Calu3 (cell line): ENCODE measurements around the gene CNRIP1. TPM values are rescaled to one million over a fixed set of nuclear protein-coding genes. Genes with fewer than 3 reads are reported as not detected.

Source experiments
- Bru-seq: library from RNA; stranded (reverse); fragments of 400-500 nt; gene quantifications from one replicate; lab custom pipeline; 2021; lab: Mats Ljungman, UMichigan
- BruChase-seq, 2 experiments: library from RNA; stranded (reverse); fragments of 400-500 nt; gene quantifications; one replicate each; lab custom pipeline; 2021; lab: Mats Ljungman, UMichigan
- BruUV-seq: library from RNA; stranded (reverse); fragments of 400-500 nt; replicated peaks from 2 replicates; lab custom pipeline; 2021; lab: Mats Ljungman, UMichigan
- CTCF ChIA-PET: fragments of 300-600 bp; sonication (Branson Sonifier 250); formaldehyde crosslinking; loops from one replicate; lab custom pipeline; 2022; ENCODE audit warnings: antibody characterized with exemption; lab: Charles Lee
- DNase-seq: peaks from one replicate; pipeline ENCODE4 v3.0.0; 2022
- H3K27ac Mint-ChIP-seq: one replicate; pipeline ENCODE4 v1.8.0; 2022; ENCODE audit warnings: mixed read lengths; ENCODE audit not compliant: unreplicated experiment
- H3K27me3 Mint-ChIP-seq: one replicate; pipeline ENCODE4 v1.8.0; 2022; ENCODE audit warnings: mixed read lengths; ENCODE audit not compliant: unreplicated experiment
- H3K36me3 Mint-ChIP-seq: one replicate; pipeline ENCODE4 v1.8.0; 2022; ENCODE audit warnings: mild to moderate bottlenecking, moderate library complexity, mixed read lengths; ENCODE audit not compliant: insufficient read depth, unreplicated experiment
- H3K4me1 Mint-ChIP-seq: one replicate; pipeline ENCODE4 v1.8.0; 2022; ENCODE audit warnings: mild to moderate bottlenecking, low read depth, mixed read lengths; ENCODE audit not compliant: unreplicated experiment
- H3K4me3 Mint-ChIP-seq: one replicate; pipeline ENCODE4 v1.8.0; 2022; ENCODE audit warnings: mild to moderate bottlenecking, low read depth, moderate library complexity, mixed read lengths; ENCODE audit not compliant: unreplicated experiment
- H3K9me3 Mint-ChIP-seq: one replicate; pipeline ENCODE4 v1.8.0; 2022; ENCODE audit warnings: low read depth, mixed read lengths; ENCODE audit not compliant: unreplicated experiment
- intact Hi-C: fragments of 100-400 bp; cut with micrococcal nuclease; formaldehyde crosslinking; loops from one replicate; pipeline ENCODE4 v1.10.0; 2022; ENCODE audit not compliant: unreplicated experiment
- long read RNA-seq: library from polyadenylated mRNA; stranded (forward); transcript quantifications from one replicate; pipeline ENCODE4 v2.0.0, GENCODE V29; 2022
- total RNA-seq: library from RNA; stranded (reverse); gene quantifications from 2 replicates; pipeline ENCODE4 v1.2.3, GENCODE V29; 2022
- TF ChIP-seq, protein P1 (sequence below): fragments of 200-600 bp; IDR thresholded peaks from one replicate; pipeline ENCODE4 v1.8.0; 2022; ENCODE audit warnings: antibody characterized with exemption; ENCODE audit not compliant: unreplicated experiment

The CNRIP1 gene, protein sequence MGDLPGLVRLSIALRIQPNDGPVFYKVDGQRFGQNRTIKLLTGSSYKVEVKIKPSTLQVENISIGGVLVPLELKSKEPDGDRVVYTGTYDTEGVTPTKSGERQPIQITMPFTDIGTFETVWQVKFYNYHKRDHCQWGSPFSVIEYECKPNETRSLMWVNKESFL
- total RNA-seq (not detected in 2 replicates), Bru-seq, nascent RNA (not detected), BruChase-seq, experiment 1, labeled RNA remaining after a 6-hour chase (not detected), BruChase-seq, experiment 2, labeled RNA remaining after a 2-hour chase (not detected)
- long read RNA-seq = 0 reads

DNA sequence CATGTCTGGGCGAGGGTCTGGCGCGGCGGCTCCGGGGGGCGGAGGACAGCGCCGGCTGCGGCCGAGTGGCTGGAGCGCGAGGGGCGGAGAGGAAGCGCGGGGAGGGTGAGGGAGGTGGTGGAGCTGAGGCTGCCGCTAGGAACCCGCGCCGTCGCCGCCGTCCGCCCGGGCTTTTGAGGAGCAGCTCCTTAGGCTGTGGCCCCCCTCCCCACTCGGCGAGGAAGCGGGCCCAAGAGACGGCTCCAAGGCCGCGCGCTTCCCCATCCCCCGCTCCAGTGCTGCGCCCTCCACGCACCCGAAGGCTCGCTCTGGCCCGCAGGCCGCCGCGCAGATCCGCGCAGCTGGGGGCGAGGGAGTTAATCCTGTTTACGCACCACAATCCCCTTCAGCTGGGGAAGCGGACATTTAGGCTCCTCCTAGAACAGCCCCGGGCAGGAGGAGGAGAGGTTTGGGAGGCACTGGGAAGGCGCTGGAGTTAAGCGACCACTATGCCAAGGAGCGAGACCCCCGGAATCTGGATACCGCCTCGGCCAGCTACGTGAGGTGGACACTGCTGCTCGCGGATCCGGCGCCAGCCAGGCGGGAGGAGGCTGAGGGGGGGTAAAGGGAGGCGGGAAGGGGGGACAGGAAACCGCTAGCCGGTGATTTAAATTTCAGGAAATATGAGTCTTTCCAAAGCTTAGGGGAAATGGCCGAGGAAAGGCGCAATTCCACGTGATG lies at the start of gene CNRIP1:
Gene CNRIP1 (minus strand): TSS at position 552 of the 720 bp plus-strand sequence. CDS start 549 bp downstream, at position 3.
- intact Hi-C loops = no loop called here
- Mint-ChIP-seq H3K36me3 (no peaks in the 10 kb centered on the region), H3K4me1 (no peaks in the 10 kb centered on the region), H3K27me3 (peaks cover 47% of the 10 kb centered on the region), H3K27ac (no peak within 1 kb of the TSS), H3K9me3 (no peaks in the 10 kb centered on the region), H3K4me3 (no peak within 1 kb of the TSS)
- no TSS peak for BruUV-seq
- CTCF ChIA-PET = no interaction called here
- DNase-seq = no peak
- TF ChIP-seq, protein P1, sequence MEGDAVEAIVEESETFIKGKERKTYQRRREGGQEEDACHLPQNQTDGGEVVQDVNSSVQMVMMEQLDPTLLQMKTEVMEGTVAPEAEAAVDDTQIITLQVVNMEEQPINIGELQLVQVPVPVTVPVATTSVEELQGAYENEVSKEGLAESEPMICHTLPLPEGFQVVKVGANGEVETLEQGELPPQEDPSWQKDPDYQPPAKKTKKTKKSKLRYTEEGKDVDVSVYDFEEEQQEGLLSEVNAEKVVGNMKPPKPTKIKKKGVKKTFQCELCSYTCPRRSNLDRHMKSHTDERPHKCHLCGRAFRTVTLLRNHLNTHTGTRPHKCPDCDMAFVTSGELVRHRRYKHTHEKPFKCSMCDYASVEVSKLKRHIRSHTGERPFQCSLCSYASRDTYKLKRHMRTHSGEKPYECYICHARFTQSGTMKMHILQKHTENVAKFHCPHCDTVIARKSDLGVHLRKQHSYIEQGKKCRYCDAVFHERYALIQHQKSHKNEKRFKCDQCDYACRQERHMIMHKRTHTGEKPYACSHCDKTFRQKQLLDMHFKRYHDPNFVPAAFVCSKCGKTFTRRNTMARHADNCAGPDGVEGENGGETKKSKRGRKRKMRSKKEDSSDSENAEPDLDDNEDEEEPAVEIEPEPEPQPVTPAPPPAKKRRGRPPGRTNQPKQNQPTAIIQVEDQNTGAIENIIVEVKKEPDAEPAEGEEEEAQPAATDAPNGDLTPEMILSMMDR = no peak

DNA sequence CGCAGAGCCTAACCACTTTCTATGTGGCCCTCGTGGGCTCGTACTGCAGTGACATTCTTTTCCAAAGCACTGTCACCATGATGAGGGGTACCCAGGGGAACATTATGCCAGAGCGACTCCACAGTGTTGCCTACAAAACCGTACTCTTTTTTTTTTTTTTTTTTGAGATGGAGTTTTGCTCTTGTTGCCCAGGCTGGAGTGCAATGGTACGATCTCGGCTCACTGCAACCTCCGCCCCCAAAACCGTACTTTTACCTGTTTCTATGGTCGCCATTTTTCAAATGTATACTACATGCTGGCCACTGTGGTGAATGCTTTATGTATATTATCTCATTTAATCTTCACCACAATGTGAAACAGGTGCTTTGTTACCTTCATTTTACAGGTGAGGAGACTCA lies 49.6 kb upstream of the CNRIP1 start:
- H3K27me3 Mint-ChIP-seq = peaks cover 26% of the 10 kb centered on the region
- intact Hi-C loops = no loop called here
- TF ChIP-seq, protein P1 = no peak
- no peak overlapping the region for H3K4me3 Mint-ChIP-seq
- H3K36me3 Mint-ChIP-seq = no peaks in the 10 kb centered on the region
- DNase-seq = no peak
- H3K4me1 Mint-ChIP-seq = no peaks in the 10 kb centered on the region
- no TSS peak for BruUV-seq
- no peak overlapping the region for H3K27ac Mint-ChIP-seq
- H3K9me3 Mint-ChIP-seq = no peaks in the 10 kb centered on the region
- CTCF ChIA-PET = no interaction called here

DNA sequence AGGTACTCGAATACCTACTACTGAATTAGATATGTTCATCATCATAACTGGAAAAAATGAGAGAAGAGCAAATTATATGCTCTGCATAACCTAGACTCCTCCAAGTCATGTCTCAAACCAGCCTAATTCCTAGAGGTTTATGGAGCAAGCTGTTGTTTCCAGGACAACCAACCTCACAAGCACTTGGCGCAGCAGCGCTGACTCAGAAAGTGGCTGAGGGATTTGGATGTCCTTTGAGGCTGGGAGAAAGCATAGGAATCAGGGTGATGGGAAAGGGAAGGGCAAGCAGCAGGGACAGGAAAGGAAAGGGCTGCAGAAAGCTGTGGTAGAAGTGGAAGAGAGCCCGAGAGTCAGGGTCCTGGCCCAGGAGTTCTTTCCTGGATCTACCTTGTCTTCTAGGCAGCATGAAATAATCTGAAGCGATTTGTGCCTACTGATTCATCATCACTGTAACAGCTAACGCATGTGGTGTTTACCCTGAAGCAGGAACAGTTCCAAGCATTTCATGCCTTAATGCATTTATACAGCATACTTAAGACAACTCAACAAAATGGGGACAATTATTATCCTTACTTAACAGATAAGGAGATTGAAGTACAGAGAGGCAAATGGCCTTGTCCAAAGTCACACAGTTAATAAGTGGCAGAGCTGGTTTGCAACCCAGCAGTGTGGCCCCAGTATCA lies 49.0 kb upstream of the CNRIP1 start:
- no peaks in the 10 kb centered on the region for H3K9me3 Mint-ChIP-seq
- CTCF ChIA-PET = interaction anchor here (0.6 kb wide), 1 partner anchor 19 kb away, joined by 9 read pairs; no protein-coding TSS in a partner anchor
- no peak overlapping the region for H3K4me3 Mint-ChIP-seq
- H3K36me3 Mint-ChIP-seq = no peaks in the 10 kb centered on the region
- H3K4me1 Mint-ChIP-seq = no peaks in the 10 kb centered on the region
- intact Hi-C loops = no loop called here
- no TSS peak for BruUV-seq
- H3K27ac Mint-ChIP-seq = no peak overlapping the region
- peaks cover 26% of the 10 kb centered on the region for H3K27me3 Mint-ChIP-seq
- TF ChIP-seq, protein P1 = no peak
- no peak for DNase-seq

DNA sequence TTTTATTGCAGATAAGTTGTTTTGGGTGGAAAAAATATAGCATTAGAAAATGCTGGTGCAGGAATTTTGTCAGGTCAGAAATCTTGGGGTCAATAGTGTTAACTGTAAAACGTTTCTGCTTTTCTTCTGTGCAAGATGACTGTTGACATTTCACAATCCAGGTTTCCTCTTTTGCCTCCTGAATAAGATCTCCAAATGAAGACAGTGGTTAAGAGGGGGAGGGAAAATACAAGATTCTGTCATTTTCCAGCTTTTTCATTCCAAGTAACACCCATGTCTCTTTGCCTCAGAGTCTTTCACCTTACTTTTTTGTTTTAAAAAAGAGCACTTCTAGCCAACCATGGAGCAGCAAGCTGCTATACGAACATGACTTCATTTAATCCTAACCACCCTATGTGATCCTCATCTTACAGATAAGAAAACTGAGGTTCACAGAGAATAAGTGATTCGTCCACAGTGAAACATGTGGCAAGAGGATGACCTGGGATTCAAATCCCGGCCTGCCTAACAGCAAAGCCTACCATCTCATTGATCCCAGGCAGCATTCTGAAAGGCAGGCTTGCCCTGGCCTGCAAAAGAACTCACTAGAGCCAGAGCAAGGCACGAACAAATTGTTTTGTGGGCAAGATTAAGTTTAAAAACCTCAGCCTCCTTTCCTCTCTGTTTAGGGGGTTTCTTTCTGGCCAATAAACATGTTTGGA lies 48.4 kb upstream of the CNRIP1 start:
- intact Hi-C loops = no loop called here
- H3K4me1 Mint-ChIP-seq = no peaks in the 10 kb centered on the region
- TF ChIP-seq, protein P1 = no peak
- no peaks in the 10 kb centered on the region for H3K36me3 Mint-ChIP-seq
- no peak overlapping the region for H3K4me3 Mint-ChIP-seq
- no peak overlapping the region for H3K27ac Mint-ChIP-seq
- H3K9me3 Mint-ChIP-seq = no peaks in the 10 kb centered on the region
- CTCF ChIA-PET = no interaction called here
- peaks cover 26% of the 10 kb centered on the region for H3K27me3 Mint-ChIP-seq
- no TSS peak for BruUV-seq
- no peak for DNase-seq
